ENCODE results near the gene HCAR3. TPM values are rescaled to one million over a fixed set of nuclear protein-coding genes. Genes with fewer than 3 reads are reported as not detected.

Gene HCAR3
- polyA plus RNA-seq, 1 donor from 2014 or later, result not detected

DNA sequence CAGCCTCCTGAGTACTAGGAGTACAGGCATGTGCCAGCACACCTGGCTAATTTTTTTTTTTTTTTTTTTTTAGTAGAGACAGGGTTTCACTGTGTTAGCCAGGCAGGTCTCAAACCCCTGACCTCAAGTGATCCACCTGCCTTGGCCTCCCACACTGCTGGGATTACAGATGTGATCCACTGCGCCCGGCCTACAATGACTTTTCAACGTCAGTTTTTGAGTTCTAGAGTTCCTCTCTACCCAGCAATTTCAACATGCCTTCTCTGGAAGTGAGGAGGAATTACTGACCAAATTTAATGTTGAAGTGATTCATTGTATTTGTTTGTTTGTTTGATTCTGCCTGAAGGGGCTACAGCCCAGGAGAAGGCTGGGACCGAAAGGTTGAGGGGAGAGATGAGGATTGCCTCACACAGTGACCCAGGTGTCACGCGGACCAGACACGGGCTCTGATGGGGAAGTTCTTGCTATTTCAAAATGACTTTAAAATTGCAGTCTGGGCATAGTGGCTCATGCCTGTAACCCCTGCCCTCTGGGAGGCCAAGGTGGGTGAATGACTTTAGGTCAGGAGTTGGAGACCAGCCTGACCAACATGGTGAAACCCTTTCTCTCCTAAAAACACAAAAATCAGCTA is 27.4 kb upstream of the HCAR3 start:
- no peaks in the 10 kb centered on the region for H4K20me1 ChIP-seq (ENCODE audit: insufficient read depth)
- H3K27ac ChIP-seq (ENCODE audit: low read length), result no peak overlapping the region
- no peak overlapping the region for H3K4me3 ChIP-seq (ENCODE audit: low read length)
- no peak overlapping the region for H3K9ac ChIP-seq (ENCODE audit: low read length)
- no peaks in the 10 kb centered on the region for H3K27me3 ChIP-seq (ENCODE audit: insufficient read depth, low read depth, low read length)
- H3F3A ChIP-seq (ENCODE audit: insufficient read depth, low read length, poor library complexity, severe bottlenecking), result no peaks in the 10 kb centered on the region
- H3K9me2 ChIP-seq (ENCODE audit: insufficient read depth, low read length), result no peaks in the 10 kb centered on the region
- no peak for TF ChIP-seq SMC3 (conservative IDR thresholded peaks at IDR 0.05; ENCODE audit: poor library complexity)
- TF ChIP-seq EP300 (conservative IDR thresholded peaks at IDR 0.05; ENCODE audit: poor library complexity, severe bottlenecking), result no peak
- TF ChIP-seq EZH2 (IDR thresholded peaks at IDR 0.05; ENCODE audit: borderline replicate concordance, insufficient read depth, low read length, poor library complexity, severe bottlenecking), result no peak
- no peak for TF ChIP-seq RAD21 (conservative IDR thresholded peaks at IDR 0.05)
- TF ChIP-seq, protein P1, sequence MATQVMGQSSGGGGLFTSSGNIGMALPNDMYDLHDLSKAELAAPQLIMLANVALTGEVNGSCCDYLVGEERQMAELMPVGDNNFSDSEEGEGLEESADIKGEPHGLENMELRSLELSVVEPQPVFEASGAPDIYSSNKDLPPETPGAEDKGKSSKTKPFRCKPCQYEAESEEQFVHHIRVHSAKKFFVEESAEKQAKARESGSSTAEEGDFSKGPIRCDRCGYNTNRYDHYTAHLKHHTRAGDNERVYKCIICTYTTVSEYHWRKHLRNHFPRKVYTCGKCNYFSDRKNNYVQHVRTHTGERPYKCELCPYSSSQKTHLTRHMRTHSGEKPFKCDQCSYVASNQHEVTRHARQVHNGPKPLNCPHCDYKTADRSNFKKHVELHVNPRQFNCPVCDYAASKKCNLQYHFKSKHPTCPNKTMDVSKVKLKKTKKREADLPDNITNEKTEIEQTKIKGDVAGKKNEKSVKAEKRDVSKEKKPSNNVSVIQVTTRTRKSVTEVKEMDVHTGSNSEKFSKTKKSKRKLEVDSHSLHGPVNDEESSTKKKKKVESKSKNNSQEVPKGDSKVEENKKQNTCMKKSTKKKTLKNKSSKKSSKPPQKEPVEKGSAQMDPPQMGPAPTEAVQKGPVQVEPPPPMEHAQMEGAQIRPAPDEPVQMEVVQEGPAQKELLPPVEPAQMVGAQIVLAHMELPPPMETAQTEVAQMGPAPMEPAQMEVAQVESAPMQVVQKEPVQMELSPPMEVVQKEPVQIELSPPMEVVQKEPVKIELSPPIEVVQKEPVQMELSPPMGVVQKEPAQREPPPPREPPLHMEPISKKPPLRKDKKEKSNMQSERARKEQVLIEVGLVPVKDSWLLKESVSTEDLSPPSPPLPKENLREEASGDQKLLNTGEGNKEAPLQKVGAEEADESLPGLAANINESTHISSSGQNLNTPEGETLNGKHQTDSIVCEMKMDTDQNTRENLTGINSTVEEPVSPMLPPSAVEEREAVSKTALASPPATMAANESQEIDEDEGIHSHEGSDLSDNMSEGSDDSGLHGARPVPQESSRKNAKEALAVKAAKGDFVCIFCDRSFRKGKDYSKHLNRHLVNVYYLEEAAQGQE (IDR thresholded peaks at IDR 0.05; ENCODE audit: borderline replicate concordance), result no peak
- no peak for TF ChIP-seq POLR2AphosphoS5 (IDR thresholded peaks at IDR 0.05)
- TF ChIP-seq TAF1 (IDR thresholded peaks at IDR 0.05; ENCODE audit: low read depth), result no peak
- TF ChIP-seq, protein P2, sequence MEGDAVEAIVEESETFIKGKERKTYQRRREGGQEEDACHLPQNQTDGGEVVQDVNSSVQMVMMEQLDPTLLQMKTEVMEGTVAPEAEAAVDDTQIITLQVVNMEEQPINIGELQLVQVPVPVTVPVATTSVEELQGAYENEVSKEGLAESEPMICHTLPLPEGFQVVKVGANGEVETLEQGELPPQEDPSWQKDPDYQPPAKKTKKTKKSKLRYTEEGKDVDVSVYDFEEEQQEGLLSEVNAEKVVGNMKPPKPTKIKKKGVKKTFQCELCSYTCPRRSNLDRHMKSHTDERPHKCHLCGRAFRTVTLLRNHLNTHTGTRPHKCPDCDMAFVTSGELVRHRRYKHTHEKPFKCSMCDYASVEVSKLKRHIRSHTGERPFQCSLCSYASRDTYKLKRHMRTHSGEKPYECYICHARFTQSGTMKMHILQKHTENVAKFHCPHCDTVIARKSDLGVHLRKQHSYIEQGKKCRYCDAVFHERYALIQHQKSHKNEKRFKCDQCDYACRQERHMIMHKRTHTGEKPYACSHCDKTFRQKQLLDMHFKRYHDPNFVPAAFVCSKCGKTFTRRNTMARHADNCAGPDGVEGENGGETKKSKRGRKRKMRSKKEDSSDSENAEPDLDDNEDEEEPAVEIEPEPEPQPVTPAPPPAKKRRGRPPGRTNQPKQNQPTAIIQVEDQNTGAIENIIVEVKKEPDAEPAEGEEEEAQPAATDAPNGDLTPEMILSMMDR (IDR thresholded peaks at IDR 0.05; ENCODE audit: poor library complexity, severe bottlenecking), result no peak
- no peak for TF ChIP-seq MXI1 (conservative IDR thresholded peaks at IDR 0.05; ENCODE audit: poor library complexity, severe bottlenecking)
- H3K36me3 ChIP-seq (ENCODE audit: insufficient read depth, low read length), result no peaks in the 10 kb centered on the region
- no peak overlapping the region for H3K4me2 ChIP-seq (ENCODE audit: low read length)
- no peaks in the 10 kb centered on the region for H3K79me2 ChIP-seq (replicated peaks; ENCODE audit: insufficient read depth, low read length)
- no peaks in the 10 kb centered on the region for H3K9me3 ChIP-seq (ENCODE audit: low read length)
- no peak overlapping the region for H2AFZ ChIP-seq (ENCODE audit: low read depth, low read length)

DNA sequence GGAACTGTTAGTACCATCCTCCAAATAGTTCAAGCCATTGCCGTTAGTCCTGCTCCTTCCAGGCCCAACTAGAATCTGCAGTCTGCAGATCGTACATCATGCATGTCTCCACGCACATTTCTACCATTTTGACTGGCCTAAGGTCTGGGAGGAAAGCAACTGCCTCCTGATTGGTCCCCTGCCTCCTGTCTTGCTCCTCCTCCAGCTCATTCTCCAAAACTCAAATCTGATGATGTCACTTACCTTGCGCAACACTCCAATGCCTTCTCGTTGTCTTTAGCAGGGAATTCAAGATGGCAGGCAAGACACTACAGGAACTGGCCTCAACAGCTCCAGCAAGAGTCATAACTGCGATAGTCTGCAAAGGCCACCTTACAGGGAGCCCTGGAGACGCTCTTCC is 23.7 kb upstream of the HCAR3 start:
- Histone ChIP-seq H3K27me3 (ENCODE audit: insufficient read depth, low read depth, low read length) (no peaks in the 10 kb centered on the region), H3K9me2 (ENCODE audit: insufficient read depth, low read length) (no peaks in the 10 kb centered on the region), H3K4me3 (ENCODE audit: low read length) (no peak overlapping the region), H3K9ac (ENCODE audit: low read length) (no peak overlapping the region), H3F3A (ENCODE audit: insufficient read depth, low read length, poor library complexity, severe bottlenecking) (no peaks in the 10 kb centered on the region), H3K36me3 (ENCODE audit: insufficient read depth, low read length) (no peaks in the 10 kb centered on the region), H3K9me3 (ENCODE audit: low read length) (no peaks in the 10 kb centered on the region), H3K4me2 (ENCODE audit: low read length) (no peak overlapping the region), H3K27ac (ENCODE audit: low read length) (no peak overlapping the region), H3K79me2 (replicated peaks; ENCODE audit: insufficient read depth, low read length) (no peaks in the 10 kb centered on the region), H2AFZ (ENCODE audit: low read depth, low read length) (no peak overlapping the region), H4K20me1 (ENCODE audit: insufficient read depth) (no peaks in the 10 kb centered on the region)
- TF ChIP-seq RAD21 (conservative IDR thresholded peaks at IDR 0.05), result no peak
- TF ChIP-seq, protein P1 (IDR thresholded peaks at IDR 0.05; ENCODE audit: borderline replicate concordance), result no peak
- no peak for TF ChIP-seq SMC3 (conservative IDR thresholded peaks at IDR 0.05; ENCODE audit: poor library complexity)
- TF ChIP-seq TAF1 (IDR thresholded peaks at IDR 0.05; ENCODE audit: low read depth), result no peak
- no peak for TF ChIP-seq EZH2 (IDR thresholded peaks at IDR 0.05; ENCODE audit: borderline replicate concordance, insufficient read depth, low read length, poor library complexity, severe bottlenecking)
- TF ChIP-seq MXI1 (conservative IDR thresholded peaks at IDR 0.05; ENCODE audit: poor library complexity, severe bottlenecking), result no peak
- no peak for TF ChIP-seq POLR2AphosphoS5 (IDR thresholded peaks at IDR 0.05)
- no peak for TF ChIP-seq EP300 (conservative IDR thresholded peaks at IDR 0.05; ENCODE audit: poor library complexity, severe bottlenecking)
- TF ChIP-seq, protein P2 (IDR thresholded peaks at IDR 0.05; ENCODE audit: poor library complexity, severe bottlenecking), result no peak
